PC-3 (cell line): ENCODE measurements around the gene STRIP1. TPM values are rescaled to one million over a fixed set of nuclear protein-coding genes. Genes with fewer than 3 reads are reported as not detected.

Experiments used
- ATAC-seq: fragments of 200-7000 bp; cut with Tn5 transposase; 2 replicates; pipeline ENCODE4 v1.9.1; 2020; ENCODE audit warnings: mild to moderate bottlenecking, moderate library complexity
- BruUV-seq: library from RNA; stranded (reverse); fragments of 400-500 nt; replicated peaks from 2 replicates; lab custom pipeline; 2021; lab: Mats Ljungman, UMichigan
- CTCF ChIA-PET: fragments of 300-600 bp; sonication (Branson Sonifier 250); formaldehyde crosslinking; loops from one replicate; lab custom pipeline; 2022; ENCODE audit warnings: antibody characterized with exemption; lab: Charles Lee
- POLR2A ChIA-PET: fragments of 300-600 bp; sonication (Branson Sonifier 250); formaldehyde crosslinking; loops from one replicate; lab custom pipeline; 2022; ENCODE audit warnings: antibody characterized with exemption; ENCODE audit not compliant: unreplicated experiment; lab: Charles Lee
- DNase-seq: peaks from one replicate; pipeline ENCODE4 v3.0.0-alpha.2; 2015
- H2AFZ ChIP-seq: fragments of 300-600 bp; sonication (generic); 2 replicates; pipeline ENCODE4 v1.6.0; 2016; ENCODE audit warnings: antibody characterized with exemption, low read length
- H3F3A ChIP-seq: fragments of 300-600 bp; sonication (generic); one replicate; pipeline ENCODE4 v1.6.0; 2017; ENCODE audit warnings: antibody characterized with exemption, low read length, control low read depth, mild to moderate bottlenecking; ENCODE audit not compliant: unreplicated experiment
- H3K27ac ChIP-seq: fragments of 300-600 bp; sonication (generic); 2 replicates; pipeline ENCODE4 v1.5.1; 2016; ENCODE audit warnings: mild to moderate bottlenecking, low read length
- H3K27me3 ChIP-seq: fragments of 300-600 bp; sonication (generic); 2 replicates; pipeline ENCODE4 v1.6.1; 2016; ENCODE audit warnings: low read length, mixed read lengths
- H3K36me3 ChIP-seq: fragments of 300-600 bp; sonication (generic); 2 replicates; pipeline ENCODE4 v1.6.1; 2016; ENCODE audit warnings: low read depth, mixed run types, low read length, mixed read lengths
- H3K4me1 ChIP-seq: fragments of 300-600 bp; sonication (generic); 2 replicates; pipeline ENCODE4 v1.5.1; 2016; ENCODE audit warnings: low read length; ENCODE audit not compliant: insufficient read depth
- H3K4me2 ChIP-seq: fragments of 300-600 bp; sonication (generic); 2 replicates; pipeline ENCODE4 v1.6.0; 2016; ENCODE audit warnings: low read length
- H3K4me3 ChIP-seq: fragments of 300-600 bp; sonication (generic); 2 replicates; pipeline ENCODE4 v1.5.1; 2016; ENCODE audit warnings: mild to moderate bottlenecking, low read length, mixed read lengths
- H3K79me2 ChIP-seq: fragments of 300-600 bp; sonication (generic); 2 replicates; pipeline ENCODE4 v1.6.1; 2017; ENCODE audit warnings: low read length, mixed read lengths
- H3K9ac ChIP-seq: fragments of 300-600 bp; sonication (generic); 2 replicates; pipeline ENCODE4 v1.6.0; 2016; ENCODE audit warnings: mild to moderate bottlenecking, low read length
- H3K9me2 ChIP-seq: fragments of 300-600 bp; sonication (generic); replicated peaks from 2 replicates; pipeline ENCODE4 v1.6.1; 2016; ENCODE audit warnings: mixed run types, low read length, mixed read lengths
- H3K9me3 ChIP-seq: fragments of 300-600 bp; sonication (generic); 2 replicates; pipeline ENCODE4 v1.6.1; 2016; ENCODE audit warnings: low read length, mixed read lengths
- H4K20me1 ChIP-seq: fragments of 300-600 bp; sonication (generic); 2 replicates; pipeline ENCODE4 v1.6.1; 2016; ENCODE audit warnings: low read length, mixed read lengths
- EZH2 ChIP-seq: fragments of 300-600 bp; sonication (generic); IDR thresholded peaks from one replicate; pipeline ENCODE4 v1.6.1; 2017; ENCODE audit warnings: antibody characterized with exemption, mild to moderate bottlenecking, low read length; ENCODE audit not compliant: unreplicated experiment
- EZH2phosphoT487 ChIP-seq: fragments of 300-600 bp; sonication (generic); IDR thresholded peaks from 2 replicates; pipeline ENCODE4 v1.6.1; 2018; ENCODE audit warnings: mild to moderate bottlenecking, antibody characterized with exemption, low read length, borderline replicate concordance
- intact Hi-C: fragments of 100-400 bp; cut with micrococcal nuclease; formaldehyde crosslinking; loops from 2 replicates; pipeline ENCODE4 v1.9.0; 2023
- total RNA-seq: library from RNA; depleted of rRNA; stranded (reverse); fragments of >200 nt; gene quantifications from 2 replicates; pipeline ENCODE4 v1.2.3, GENCODE V29; 2014
- TF ChIP-seq, protein P1 (sequence below): fragments of 300-600 bp; sonication (generic); conservative IDR thresholded peaks from 2 replicates; pipeline ENCODE4 v1.5.1; 2017; ENCODE audit warnings: antibody characterized with exemption, low read depth, mild to moderate bottlenecking, low read length

Gene STRIP1
- total RNA-seq, 1 experiment from 2014 or later = 41.4 TPM

DNA sequence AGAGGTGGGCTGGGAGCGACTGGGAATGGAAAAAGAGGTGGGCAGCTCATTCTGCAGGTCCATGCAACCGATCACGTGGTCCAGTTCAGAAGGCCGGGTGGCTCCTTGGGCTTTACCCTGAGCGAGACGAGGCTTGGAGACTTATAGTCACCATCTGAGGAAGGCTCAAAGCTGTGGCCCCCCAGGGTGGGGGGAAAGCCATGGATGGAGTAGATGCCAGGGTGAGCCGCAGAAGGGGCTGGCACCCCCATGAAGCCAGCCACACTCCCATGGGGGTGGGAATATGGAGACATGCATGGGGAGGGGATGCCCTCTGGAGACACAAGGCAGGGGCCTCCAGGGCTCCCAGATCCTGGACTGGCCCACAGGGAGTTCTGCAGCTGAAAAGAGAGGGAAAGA lies 26.2 kb downstream of the STRIP1 start:
- H3K9me3 ChIP-seq = no peaks in the 10 kb centered on the region
- intact Hi-C loops = no loop called here
- BruUV-seq = no TSS peak
- CTCF ChIA-PET = interaction anchor here (0.6 kb wide), 2 partner anchors 10 to 27 kb away, joined by 3 read pairs; no protein-coding TSS in a partner anchor
- H3K9me2 ChIP-seq = no peaks in the 10 kb centered on the region
- no peak for ATAC-seq
- H3K27me3 ChIP-seq = no peaks in the 10 kb centered on the region
- no peak overlapping the region for H3K4me3 ChIP-seq
- no peaks in the 10 kb centered on the region for H3K79me2 ChIP-seq
- DNase-seq = no peak
- TF ChIP-seq EZH2phosphoT487 = no peak
- TF ChIP-seq, protein P1, sequence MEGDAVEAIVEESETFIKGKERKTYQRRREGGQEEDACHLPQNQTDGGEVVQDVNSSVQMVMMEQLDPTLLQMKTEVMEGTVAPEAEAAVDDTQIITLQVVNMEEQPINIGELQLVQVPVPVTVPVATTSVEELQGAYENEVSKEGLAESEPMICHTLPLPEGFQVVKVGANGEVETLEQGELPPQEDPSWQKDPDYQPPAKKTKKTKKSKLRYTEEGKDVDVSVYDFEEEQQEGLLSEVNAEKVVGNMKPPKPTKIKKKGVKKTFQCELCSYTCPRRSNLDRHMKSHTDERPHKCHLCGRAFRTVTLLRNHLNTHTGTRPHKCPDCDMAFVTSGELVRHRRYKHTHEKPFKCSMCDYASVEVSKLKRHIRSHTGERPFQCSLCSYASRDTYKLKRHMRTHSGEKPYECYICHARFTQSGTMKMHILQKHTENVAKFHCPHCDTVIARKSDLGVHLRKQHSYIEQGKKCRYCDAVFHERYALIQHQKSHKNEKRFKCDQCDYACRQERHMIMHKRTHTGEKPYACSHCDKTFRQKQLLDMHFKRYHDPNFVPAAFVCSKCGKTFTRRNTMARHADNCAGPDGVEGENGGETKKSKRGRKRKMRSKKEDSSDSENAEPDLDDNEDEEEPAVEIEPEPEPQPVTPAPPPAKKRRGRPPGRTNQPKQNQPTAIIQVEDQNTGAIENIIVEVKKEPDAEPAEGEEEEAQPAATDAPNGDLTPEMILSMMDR = no peak
- H3K36me3 ChIP-seq = peaks cover 23% of the 10 kb centered on the region
- H3K4me2 ChIP-seq = no peak overlapping the region
- H3K4me1 ChIP-seq = no peaks in the 10 kb centered on the region
- no peak overlapping the region for H2AFZ ChIP-seq
- H4K20me1 ChIP-seq = no peaks in the 10 kb centered on the region
- H3K27ac ChIP-seq = no peak overlapping the region
- no peaks in the 10 kb centered on the region for H3F3A ChIP-seq
- H3K9ac ChIP-seq = no peak overlapping the region
- POLR2A ChIA-PET = no interaction called here

DNA sequence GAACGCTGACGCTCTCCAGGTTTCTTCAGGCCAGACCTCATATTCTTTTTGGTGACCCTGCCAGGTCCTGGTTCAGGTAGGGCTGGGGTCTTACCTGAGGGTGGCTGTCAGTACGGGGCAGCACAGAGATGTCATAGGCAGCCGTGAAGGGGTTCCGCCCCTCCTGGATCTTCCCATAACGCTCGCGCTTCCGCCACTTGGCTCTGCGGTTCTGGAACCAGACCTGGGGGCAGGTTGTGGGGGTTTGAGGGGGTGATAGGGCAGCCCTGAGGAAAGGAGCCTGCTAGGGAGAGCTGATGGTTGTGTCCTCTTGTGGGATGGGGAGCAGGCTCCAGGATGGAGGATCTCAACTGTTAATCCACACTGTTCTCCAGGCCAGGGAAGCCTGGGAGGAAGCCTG lies 26.9 kb downstream of the STRIP1 start:
- TF ChIP-seq EZH2 = no peak
- TF ChIP-seq EZH2phosphoT487 = no peak
- TF ChIP-seq, protein P1 = no peak
- Histone ChIP-seq H3K4me3 (no peak overlapping the region), H3F3A (no peaks in the 10 kb centered on the region), H3K9me2 (no peaks in the 10 kb centered on the region), H3K79me2 (no peaks in the 10 kb centered on the region), H2AFZ (no peak overlapping the region), H3K27me3 (no peaks in the 10 kb centered on the region), H3K9me3 (no peaks in the 10 kb centered on the region), H3K4me1 (no peaks in the 10 kb centered on the region), H4K20me1 (no peaks in the 10 kb centered on the region), H3K36me3 (peaks cover 18% of the 10 kb centered on the region), H3K4me2 (no peak overlapping the region), H3K27ac (no peak overlapping the region), H3K9ac (no peak overlapping the region)
- DNase-seq = no peak
- ChIA-PET POLR2A (no interaction called here), CTCF (no interaction called here)
- no peak for ATAC-seq
- BruUV-seq = no TSS peak
- intact Hi-C loops = no loop called here

DNA sequence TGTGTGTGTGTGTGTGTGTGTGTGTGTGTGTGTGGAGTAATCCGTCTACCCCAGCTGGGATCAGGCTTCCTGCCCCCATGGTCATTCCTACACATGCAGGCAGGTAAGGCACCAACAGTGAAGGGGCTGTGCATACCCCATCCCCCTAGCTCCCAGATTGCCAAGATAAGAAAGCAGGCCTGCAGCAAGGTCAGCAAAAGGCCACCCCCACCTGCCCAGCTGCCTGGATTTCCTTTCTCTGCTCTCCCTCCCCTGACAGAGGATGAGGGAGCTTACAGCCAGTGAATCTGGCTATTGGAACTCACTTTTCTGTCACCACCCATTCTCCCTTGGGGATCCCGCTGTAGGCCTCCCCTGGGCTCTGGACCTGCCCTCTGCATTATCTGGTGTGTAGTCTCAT lies 28.2 kb downstream of the STRIP1 start:
- H3K79me2 ChIP-seq = no peaks in the 10 kb centered on the region
- no peak for ATAC-seq
- no peaks in the 10 kb centered on the region for H3K4me1 ChIP-seq
- H3K9me2 ChIP-seq = no peaks in the 10 kb centered on the region
- ChIA-PET CTCF (no interaction called here), POLR2A (no interaction called here)
- no peak overlapping the region for H3K27ac ChIP-seq
- no peaks in the 10 kb centered on the region for H3F3A ChIP-seq
- no peaks in the 10 kb centered on the region for H3K27me3 ChIP-seq
- no peak overlapping the region for H3K9ac ChIP-seq
- TF ChIP-seq EZH2phosphoT487 = no peak
- no peak for TF ChIP-seq EZH2
- TF ChIP-seq, protein P1 = no peak
- BruUV-seq = no TSS peak
- no peak for DNase-seq
- no peak overlapping the region for H3K4me2 ChIP-seq
- no peaks in the 10 kb centered on the region for H4K20me1 ChIP-seq
- H3K4me3 ChIP-seq = no peak overlapping the region
- intact Hi-C loops = no loop called here
- no peak overlapping the region for H2AFZ ChIP-seq
- peaks cover 5% of the 10 kb centered on the region for H3K36me3 ChIP-seq
- no peaks in the 10 kb centered on the region for H3K9me3 ChIP-seq
